Measurements from ENCODE around the gene GRAMD1A.
"Not testable (repeated sequence)": the region's sequence is repeated elsewhere in the genome, so short reads cannot be mapped to it uniquely, and the experiment has no call there.

The GRAMD1A gene

DNA sequence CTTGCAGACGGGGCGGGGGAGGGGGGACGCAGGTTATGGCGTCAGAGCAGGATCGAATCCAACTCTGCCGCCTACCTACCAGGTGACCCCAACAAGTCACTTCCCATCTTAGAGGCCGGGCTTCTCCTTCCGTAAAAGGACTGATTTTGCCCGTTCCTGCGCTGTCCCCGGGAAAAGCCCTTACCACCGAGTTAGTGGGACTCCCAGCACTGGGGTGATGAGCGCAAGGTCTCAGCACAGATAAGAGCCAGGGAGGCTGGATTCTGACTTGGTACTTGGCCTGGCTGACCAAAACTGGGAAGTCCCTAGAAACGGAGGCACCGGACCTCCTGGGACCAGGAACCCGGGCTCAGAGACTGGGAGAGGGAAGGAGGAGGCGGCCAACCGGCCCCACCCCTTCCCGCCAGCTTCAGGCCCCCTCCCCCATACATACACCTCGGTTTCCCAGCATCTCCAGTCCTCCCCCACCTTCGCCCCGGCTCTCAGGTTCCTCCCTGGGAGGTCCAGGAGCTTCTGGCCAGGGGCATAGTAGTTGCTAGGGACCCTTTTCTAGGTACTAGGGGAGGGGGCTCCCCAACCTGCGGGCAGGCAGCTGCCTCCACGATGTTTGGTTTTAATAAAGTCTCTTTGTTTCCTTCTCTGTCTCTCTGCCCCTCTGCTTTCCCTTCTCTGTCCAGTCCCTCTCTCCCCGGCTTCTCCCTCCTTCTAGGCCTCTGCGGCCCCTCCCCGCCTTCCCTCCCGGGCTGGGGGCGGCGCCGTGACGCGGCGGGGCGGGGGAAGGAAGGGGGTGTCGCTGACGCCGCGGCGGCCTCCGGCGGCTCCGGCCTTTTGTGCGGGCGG lies at the start of gene GRAMD1A:
Gene GRAMD1A, plus strand, starts transcription at position 826 of the 840 bp plus-strand sequence. CDS start 156 bp downstream, outside the sequence.
- peak; percentile 46 for DNase-seq (ENCODE audit: low read depth)

DNA sequence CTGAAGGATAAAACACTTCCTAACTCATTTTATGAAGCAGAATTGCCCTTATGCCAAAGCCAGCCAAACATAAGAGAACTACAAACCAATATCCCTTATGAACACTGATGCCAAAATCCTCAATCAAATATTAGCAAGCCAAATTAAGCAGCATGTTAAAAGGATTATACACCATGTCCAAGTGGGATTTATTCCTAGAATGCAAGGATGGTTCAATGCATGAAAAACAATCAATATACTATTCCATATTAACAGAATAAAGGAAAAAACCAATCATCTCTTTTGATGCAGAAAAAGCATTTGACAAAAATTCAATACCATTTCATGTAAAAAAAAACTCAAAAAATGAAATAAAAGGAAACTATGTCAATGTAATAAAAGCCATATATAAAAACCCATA lies 47.0 kb upstream of the GRAMD1A start:
- no peak for DNase-seq (ENCODE audit: low read depth)

DNA sequence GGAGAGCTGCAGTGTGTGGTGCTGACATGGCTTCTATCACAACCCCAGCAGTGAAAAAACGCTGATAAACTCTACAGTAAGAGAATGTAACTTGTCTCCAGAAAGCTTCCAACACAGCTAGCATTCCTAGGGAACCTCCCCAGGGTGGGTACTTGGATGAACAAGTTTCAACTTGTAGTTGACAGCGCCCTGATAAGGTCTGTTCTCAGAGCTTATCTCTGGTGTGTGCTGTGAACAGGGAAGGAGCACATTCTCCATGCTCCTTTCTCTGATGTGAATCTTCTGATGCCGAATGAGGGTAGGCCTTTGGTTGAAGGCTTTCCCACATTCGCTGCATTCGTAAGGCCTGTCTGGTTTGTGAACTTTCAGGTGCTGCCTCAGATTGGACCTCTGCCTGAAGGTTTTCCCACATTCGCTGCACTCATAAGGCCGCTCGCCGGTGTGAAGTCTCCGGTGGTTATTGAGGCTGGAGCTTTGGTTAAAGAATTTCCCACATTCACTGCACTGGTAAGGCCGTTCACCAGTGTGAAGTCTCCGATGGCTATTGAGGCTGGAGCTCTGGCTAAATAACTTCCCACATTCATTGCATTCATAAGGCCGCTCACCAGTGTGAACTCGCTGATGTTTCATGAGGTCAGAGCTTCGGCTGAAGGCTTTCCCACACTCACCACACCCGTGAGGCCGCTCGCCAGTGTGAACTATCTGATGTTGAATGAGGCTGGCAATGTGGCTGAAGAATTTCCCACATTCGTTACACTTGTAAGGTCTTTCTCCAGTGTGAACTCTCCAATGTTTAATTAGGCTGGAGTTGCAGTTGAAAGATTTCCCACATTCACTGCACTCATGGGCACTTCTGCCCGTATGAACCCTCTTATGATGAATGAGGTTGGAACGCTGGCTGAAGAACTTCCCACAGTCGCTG lies 42.0 kb upstream of the GRAMD1A start:
- no peak for DNase-seq (ENCODE audit: low read depth)

DNA sequence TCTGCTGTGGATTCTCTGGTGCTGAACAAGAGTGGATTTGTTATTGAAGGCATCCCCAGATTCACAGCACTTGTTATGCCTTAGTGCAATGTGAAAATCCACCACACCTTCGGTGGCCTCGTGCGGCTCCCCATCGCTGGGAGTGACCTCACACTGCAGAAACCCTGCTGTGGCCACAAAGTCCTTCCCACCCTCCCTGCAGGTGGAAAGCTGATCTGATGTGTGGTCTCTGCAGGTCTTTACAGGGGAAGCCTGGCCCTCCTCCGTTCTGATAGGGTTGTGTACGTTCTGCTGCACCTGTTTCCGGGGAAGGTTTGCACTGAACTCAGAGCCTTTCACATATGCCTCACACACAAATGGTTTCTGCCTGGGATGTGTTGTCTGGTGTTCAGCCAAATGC lies 41.1 kb upstream of the GRAMD1A start:
- DNase-seq (ENCODE audit: low read depth) = no peak

GRCh38 chr19:34960103-34960805 lies 39.9 kb upstream of the GRAMD1A start:
- DNase-seq (ENCODE audit: low read depth) = no peak

- no peak for DNase-seq (ENCODE audit: low read depth)
These were observed 39.0 kb upstream of the GRAMD1A start for GRCh38 chr19:34960940-34961679.

DNA sequence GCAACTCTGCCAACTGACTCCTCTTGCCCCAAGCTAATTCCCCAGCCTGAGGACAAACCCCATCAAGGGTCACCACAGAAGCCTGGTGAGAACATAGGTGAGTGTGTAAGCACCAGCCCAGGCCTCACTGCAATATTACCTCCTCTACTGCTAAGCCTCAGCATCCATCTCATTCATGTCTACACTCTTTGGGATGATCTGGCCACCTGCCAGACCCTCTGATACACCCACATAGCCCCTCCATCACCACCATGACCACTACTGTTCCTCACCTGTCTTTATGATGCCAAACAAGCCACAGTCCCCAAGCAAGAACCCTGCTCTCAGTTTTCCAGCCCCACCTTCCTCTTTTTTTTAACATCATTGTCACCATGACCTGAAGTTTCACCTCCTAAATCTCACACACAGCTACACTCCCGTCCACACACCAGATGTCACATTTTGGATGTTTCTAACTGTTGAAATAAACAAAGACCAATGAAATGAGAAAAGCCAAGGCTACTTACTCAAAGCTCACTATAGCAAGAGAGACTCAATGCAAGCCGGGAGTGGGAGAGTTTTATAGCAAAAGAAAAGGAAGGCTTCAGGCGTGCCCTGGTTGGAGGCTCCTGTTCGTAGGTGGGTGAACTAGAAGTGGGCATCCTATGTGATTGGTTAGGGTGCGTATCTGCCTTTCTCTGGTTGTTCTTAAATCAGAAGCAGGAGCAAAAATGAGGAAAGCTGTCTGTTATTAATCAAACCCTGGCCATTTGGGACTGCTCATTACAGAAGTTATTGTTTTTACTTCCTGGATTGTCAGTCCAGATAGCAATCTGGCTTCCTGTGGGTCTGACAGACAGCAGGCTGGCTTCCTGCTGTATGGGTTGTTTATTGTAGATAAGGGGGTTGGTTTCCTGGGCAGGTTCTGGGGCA lies 38.1 kb upstream of the GRAMD1A start:
- no peak for DNase-seq (ENCODE audit: low read depth)

DNA sequence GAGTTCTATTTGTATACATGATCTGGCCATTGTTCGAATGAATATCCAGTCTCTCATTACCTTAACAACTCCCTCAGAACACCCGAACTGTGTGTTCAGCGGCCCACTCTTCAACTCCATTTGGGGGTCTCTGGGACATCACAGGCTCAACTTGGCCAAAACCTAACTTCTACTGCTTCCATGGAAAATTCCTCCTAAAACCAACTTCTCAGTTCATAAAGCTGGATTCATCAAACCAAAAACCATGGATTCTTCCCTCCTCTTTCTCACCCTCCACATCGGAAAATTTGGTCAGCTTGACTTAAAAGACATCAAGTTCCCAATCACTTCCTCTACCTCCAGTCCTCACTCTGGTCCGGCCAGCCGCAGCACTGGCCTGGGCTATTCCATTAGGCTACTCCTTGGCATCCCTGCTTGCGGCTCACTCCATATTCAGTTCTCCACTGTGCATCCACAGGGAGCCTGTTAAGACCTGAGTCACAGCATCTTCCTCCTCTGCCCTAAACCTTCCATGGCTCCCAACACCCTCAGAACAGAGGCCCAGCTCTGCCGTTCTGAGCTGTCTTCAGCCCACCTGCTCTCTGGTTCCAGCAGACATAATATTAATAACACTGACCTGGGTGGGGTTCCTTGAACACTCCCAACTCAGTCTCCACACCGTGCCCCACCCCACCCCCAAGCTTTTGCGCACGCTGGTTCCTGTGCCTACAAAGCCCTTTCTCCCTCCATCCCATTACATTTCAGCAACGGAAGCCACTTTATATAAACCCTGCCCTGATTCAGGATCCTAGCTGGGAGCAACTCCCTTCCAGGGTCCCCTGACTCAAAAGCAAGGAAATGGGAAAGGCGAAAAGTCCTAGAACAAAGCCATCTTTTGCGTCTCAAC lies 37.2 kb upstream of the GRAMD1A start:
- no peak for DNase-seq (ENCODE audit: low read depth)

- peak; percentile 7 for DNase-seq (ENCODE audit: low read depth)
These were observed 36.3 kb upstream of the GRAMD1A start, which contains the start of gene ZNF792 for GRCh38 chr19:34963573-34964406. Gene ZNF792 (minus strand): TSS chr19:34964229. CDS start chr19:34963662, 567 bp downstream.

DNA sequence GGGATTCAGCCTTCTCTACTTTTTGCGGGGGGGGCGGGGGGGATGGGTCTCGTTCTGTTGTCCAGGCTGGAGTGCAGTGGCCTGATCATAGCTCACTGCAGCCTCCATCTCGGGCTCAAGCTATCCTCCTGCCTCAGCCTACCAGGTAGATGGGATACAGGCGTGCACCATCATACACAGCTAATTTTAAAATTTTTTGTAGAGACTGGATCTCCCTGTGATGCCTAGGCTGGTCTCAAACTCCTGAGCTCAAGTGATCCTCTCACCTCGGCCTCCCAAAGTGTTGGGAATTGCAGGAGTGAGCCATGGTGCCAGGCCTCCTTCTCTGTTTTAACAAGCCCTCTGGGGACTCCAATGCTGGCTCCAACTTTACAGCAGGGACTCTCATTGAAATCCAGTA lies 35.5 kb upstream of the GRAMD1A start:
- DNase-seq (ENCODE audit: low read depth) = no peak

- DNase-seq (ENCODE audit: low read depth) = not testable (repeated sequence)
These were observed 34.6 kb upstream of the GRAMD1A start for GRCh38 chr19:34965505-34965904.

DNA sequence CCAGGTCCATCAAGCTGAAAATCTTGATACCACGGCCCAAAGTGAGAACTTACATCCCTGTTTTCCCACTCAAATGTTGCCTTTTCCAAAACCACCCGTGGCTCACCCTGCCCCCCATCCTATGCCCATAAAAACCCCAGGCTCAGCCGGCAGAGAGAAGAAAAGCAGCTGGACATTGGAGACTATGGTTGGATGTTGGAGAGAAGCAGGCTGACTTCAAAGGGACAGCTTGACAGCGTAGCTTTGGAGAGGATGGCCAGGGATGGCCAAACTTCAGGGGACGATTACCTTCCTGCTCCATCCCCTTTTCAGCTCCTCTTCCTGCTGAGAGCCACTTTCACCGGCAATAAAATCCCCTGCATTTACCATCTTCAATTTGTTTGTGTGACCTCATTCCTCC lies 32.6 kb upstream of the GRAMD1A start:
- DNase-seq (ENCODE audit: low read depth) = no peak

DNA sequence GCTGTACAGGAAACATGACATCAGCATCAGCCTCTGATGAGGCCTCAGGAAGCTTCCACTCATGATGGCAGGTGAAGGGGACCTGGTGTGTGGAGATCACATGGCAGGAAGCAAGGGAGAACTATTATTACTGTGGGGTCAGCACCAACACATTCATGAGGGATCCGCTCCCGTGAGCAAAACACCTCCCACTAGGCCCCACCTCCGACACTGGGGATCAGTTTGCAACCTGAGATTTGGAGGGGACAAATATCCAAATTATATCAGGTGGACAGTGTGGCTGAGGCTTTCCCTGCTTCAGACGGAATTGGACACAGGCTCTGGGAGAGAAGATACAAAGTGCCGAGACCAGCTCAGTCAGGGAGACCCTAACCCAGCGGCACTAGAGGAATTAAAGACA lies 30.4 kb upstream of the GRAMD1A start:
- DNase-seq (ENCODE audit: low read depth) = no peak

DNA sequence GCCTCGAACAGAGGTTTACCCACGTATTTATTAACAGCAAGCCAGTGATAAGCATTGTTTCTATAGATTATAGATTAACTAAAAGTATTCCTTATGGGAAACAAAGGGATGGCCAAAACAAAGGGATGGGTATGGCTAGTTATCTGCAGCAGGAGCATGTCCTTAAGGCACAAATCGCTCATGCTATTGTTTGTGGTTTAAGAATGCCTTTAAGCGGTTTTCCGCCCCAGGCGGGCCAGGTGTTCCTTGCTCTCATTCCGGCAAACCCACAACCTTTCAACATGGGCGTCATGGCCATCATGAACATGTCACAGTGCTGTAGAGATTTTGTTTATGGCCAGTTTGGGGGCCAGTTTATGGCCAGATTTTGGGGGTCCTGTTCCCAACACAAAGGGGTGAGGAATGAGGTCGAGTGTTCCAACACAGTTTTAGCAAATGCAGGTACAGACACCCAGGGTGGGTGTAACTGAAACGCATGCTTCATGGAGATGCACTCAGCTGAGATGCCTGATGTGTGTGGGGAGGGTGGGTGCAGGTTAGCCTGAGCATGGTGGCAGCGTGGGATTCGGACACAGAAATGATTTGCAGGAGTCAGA lies 29.8 kb upstream of the GRAMD1A start:
- DNase-seq (ENCODE audit: low read depth) = not testable (repeated sequence)

- DNase-seq (ENCODE audit: low read depth) = no peak
These were observed 27.9 kb upstream of the GRAMD1A start for GRCh38 chr19:34972163-34972705.

- DNase-seq (ENCODE audit: low read depth) = no peak
These were observed 25.5 kb upstream of the GRAMD1A start for GRCh38 chr19:34974646-34975045.

DNA sequence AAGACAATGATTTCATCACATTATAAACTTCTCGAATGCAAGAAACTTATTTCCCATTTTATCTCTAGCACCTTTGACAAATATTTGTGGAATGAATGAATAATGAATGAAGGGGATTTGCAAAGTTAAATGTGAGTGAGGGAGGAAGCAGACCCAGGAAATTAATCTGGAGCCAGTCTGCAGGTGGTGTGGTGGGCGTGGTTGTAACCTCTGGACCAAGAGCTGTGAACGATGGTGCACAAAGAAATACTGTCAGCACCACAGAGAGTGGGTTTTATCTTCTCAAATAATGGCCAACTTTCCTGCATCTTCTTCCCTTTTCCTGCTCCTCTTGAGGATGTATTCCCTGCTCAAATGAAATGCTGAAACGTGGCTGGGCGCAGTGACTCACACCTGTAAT lies 25.1 kb upstream of the GRAMD1A start:
- no peak for DNase-seq (ENCODE audit: low read depth)

- no peak for DNase-seq (ENCODE audit: low read depth)
These were observed 23.5 kb upstream of the GRAMD1A start for GRCh38 chr19:34976611-34977010.

All from stimulated activated CD8-positive, alpha-beta memory T cell treated with anti-CD3 and anti-CD28 coated beads, Interleukin-15, amount 100 ng/mL, for 1 hour (primary cell).